Neural crest cell (in vitro differentiated cells): ENCODE results near the gene PLA2G4F. TPM values are rescaled to one million over a fixed set of nuclear protein-coding genes. Genes with fewer than 3 reads are reported as not detected.

Experiments
- DNase-seq: peaks from one replicate; pipeline ENCODE4 v3.0.0; 2021; ENCODE audit warnings: low read depth, mixed read lengths, low spot score
- H3K27ac Mint-ChIP-seq: one replicate; pipeline ENCODE4 v1.8.0; 2021; ENCODE audit warnings: mild to moderate bottlenecking, mixed read lengths; ENCODE audit not compliant: unreplicated experiment
- H3K27me3 Mint-ChIP-seq: 2 replicates; pipeline ENCODE4 v1.8.0; 2021; ENCODE audit warnings: low read depth, mild to moderate bottlenecking, mixed read lengths
- H3K36me3 Mint-ChIP-seq: 2 replicates; pipeline ENCODE4 v1.8.0; 2021; ENCODE audit warnings: low read depth, mild to moderate bottlenecking, mixed read lengths
- H3K4me1 Mint-ChIP-seq: 2 replicates; pipeline ENCODE4 v1.8.0; 2021; ENCODE audit warnings: mixed read lengths
- H3K4me3 Mint-ChIP-seq: one replicate; pipeline ENCODE4 v1.8.0; 2021; ENCODE audit warnings: mild to moderate bottlenecking, mixed read lengths
- H3K9me3 Mint-ChIP-seq: 2 replicates; pipeline ENCODE4 v1.8.0; 2021; ENCODE audit warnings: mixed read lengths
- CTCF ChIP-seq: fragments of 200-600 bp; sonication (generic); conservative IDR thresholded peaks from 2 replicates; pipeline ENCODE4 v1.5.0; 2021; ENCODE audit warnings: antibody characterized with exemption, mild to moderate bottlenecking
- total RNA-seq: library from RNA; stranded (reverse); gene quantifications from 2 replicates; pipeline ENCODE4 v1.2.1, GENCODE V29; 2021

Gene PLA2G4F
- total RNA-seq, 1 donor from 2014 or later: not detected

GRCh38 chr15:42130246-42130986 lies 26.0 kb downstream of the PLA2G4F start:
- Mint-ChIP-seq H3K4me3 (no peak overlapping the region), H3K4me1 (no peaks in the 10 kb centered on the region), H3K9me3 (no peaks in the 10 kb centered on the region), H3K27ac (no peak overlapping the region), H3K36me3 (no peaks in the 10 kb centered on the region), H3K27me3 (peaks cover 17% of the 10 kb centered on the region)
- TF ChIP-seq CTCF: no peak
- DNase-seq: no peak

GRCh38 chr15:42129364-42129763 lies 27.1 kb downstream of the PLA2G4F start:
- H3K27ac Mint-ChIP-seq: no peak overlapping the region
- no peaks in the 10 kb centered on the region for H3K4me1 Mint-ChIP-seq
- no peak for DNase-seq
- H3K27me3 Mint-ChIP-seq: peaks cover 17% of the 10 kb centered on the region
- TF ChIP-seq CTCF: no peak
- H3K36me3 Mint-ChIP-seq: no peaks in the 10 kb centered on the region
- H3K4me3 Mint-ChIP-seq: no peak overlapping the region
- no peaks in the 10 kb centered on the region for H3K9me3 Mint-ChIP-seq

GRCh38 chr15:42128476-42128875 lies 28.0 kb downstream of the PLA2G4F start:
- H3K27ac Mint-ChIP-seq: no peak overlapping the region
- H3K4me3 Mint-ChIP-seq: no peak overlapping the region
- no peaks in the 10 kb centered on the region for H3K9me3 Mint-ChIP-seq
- H3K36me3 Mint-ChIP-seq: no peaks in the 10 kb centered on the region
- peaks cover 20% of the 10 kb centered on the region for H3K27me3 Mint-ChIP-seq
- DNase-seq: no peak
- H3K4me1 Mint-ChIP-seq: no peaks in the 10 kb centered on the region
- no peak for TF ChIP-seq CTCF

- no peak for DNase-seq
- TF ChIP-seq CTCF: no peak
- peaks cover 9% of the 10 kb centered on the region for H3K27me3 Mint-ChIP-seq
- H3K27ac Mint-ChIP-seq: no peak overlapping the region
- H3K4me1 Mint-ChIP-seq: peaks cover 8% of the 10 kb centered on the region
- no peaks in the 10 kb centered on the region for H3K36me3 Mint-ChIP-seq
- H3K4me3 Mint-ChIP-seq: no peak overlapping the region
- no peaks in the 10 kb centered on the region for H3K9me3 Mint-ChIP-seq
These were observed 32.9 kb downstream of the PLA2G4F start for GRCh38 chr15:42123546-42123945.

- H3K27me3 Mint-ChIP-seq: peaks cover 3% of the 10 kb centered on the region
- H3K36me3 Mint-ChIP-seq: no peaks in the 10 kb centered on the region
- H3K9me3 Mint-ChIP-seq: no peaks in the 10 kb centered on the region
- no peak overlapping the region for H3K4me3 Mint-ChIP-seq
- no peak for TF ChIP-seq CTCF
- H3K4me1 Mint-ChIP-seq: peaks cover 10% of the 10 kb centered on the region
- no peak for DNase-seq
- H3K27ac Mint-ChIP-seq: no peak overlapping the region
These were observed 34.8 kb downstream of the PLA2G4F start for GRCh38 chr15:42121682-42122081.
